PC-9 (cell line): ENCODE results near the gene CCNDBP1. TPM values are rescaled to one million over a fixed set of nuclear protein-coding genes. Genes with fewer than 3 reads are reported as not detected.
"Not testable (repeated sequence)": the region's sequence is repeated elsewhere in the genome, so short reads cannot be mapped to it uniquely, and the experiment has no call there.

Experiments used
- BruUV-seq: library from RNA; stranded (reverse); fragments of 400-500 nt; replicated peaks from 2 replicates; lab custom pipeline; 2021; lab: Mats Ljungman, UMichigan
- CTCF ChIA-PET: fragments of 300-600 bp; sonication (Branson Sonifier 250); formaldehyde crosslinking; loops from one replicate; lab custom pipeline; 2022; ENCODE audit warnings: antibody characterized with exemption; lab: Charles Lee
- POLR2A ChIA-PET: fragments of 300-600 bp; sonication (Branson Sonifier 250); formaldehyde crosslinking; loops from one replicate; lab custom pipeline; 2022; ENCODE audit warnings: antibody characterized with exemption; ENCODE audit not compliant: unreplicated experiment; lab: Charles Lee
- DNase-seq, 2 experiments: peaks; one replicate each; pipeline versions ENCODE4 v3.0.0 to v3.0.0-alpha.2; 2015 to 2022; ENCODE audit warnings: mixed read lengths in 1 of 2
- H2AFZ ChIP-seq: fragments of 200-600 bp; sonication (generic); 2 replicates; pipeline ENCODE4 v1.8.1; 2017; ENCODE audit warnings: antibody characterized with exemption
- H3F3A ChIP-seq: fragments of 200-600 bp; sonication (generic); 2 replicates; pipeline ENCODE4 v1.8.1; 2017; ENCODE audit warnings: antibody characterized with exemption, mild to moderate bottlenecking, low read depth; ENCODE audit not compliant: insufficient read depth
- H3K27ac ChIP-seq: fragments of 200-600 bp; sonication (generic); 2 replicates; pipeline ENCODE4 v1.6.1; 2016; ENCODE audit warnings: mixed run types
- H3K27me3 ChIP-seq: fragments of 200-600 bp; sonication (generic); 2 replicates; pipeline ENCODE4 v1.6.1; 2016; ENCODE audit warnings: low read depth, mixed run types; ENCODE audit not compliant: insufficient read depth
- H3K36me3 ChIP-seq: fragments of 200-600 bp; sonication (generic); 2 replicates; pipeline ENCODE4 v1.6.1; 2016; ENCODE audit warnings: low read depth, mixed run types
- H3K4me1 ChIP-seq: fragments of 200-600 bp; sonication (generic); replicated peaks from 2 replicates; pipeline ENCODE4 v1.6.1; 2016; ENCODE audit warnings: mixed run types; ENCODE audit not compliant: insufficient read depth
- H3K4me2 ChIP-seq: fragments of 200-600 bp; sonication (generic); 2 replicates; pipeline ENCODE4 v1.6.1; 2017; ENCODE audit warnings: mixed run types
- H3K4me3 ChIP-seq: fragments of 200-600 bp; sonication (generic); 2 replicates; pipeline ENCODE4 v1.6.1; 2016; ENCODE audit warnings: mixed run types
- H3K79me2 ChIP-seq: fragments of 200-600 bp; sonication (generic); 2 replicates; pipeline ENCODE4 v1.6.1; 2017; ENCODE audit warnings: low read depth, mixed run types
- H3K9me2 ChIP-seq: fragments of 200-600 bp; sonication (generic); 2 replicates; pipeline ENCODE4 v1.8.1; 2017; ENCODE audit warnings: mild to moderate bottlenecking; ENCODE audit not compliant: insufficient read depth
- H3K9me3 ChIP-seq: fragments of 200-600 bp; sonication (generic); 2 replicates; pipeline ENCODE4 v1.8.1; 2016; ENCODE audit warnings: low read depth; ENCODE audit not compliant: insufficient read depth
- H4K20me1 ChIP-seq: fragments of 200-600 bp; sonication (generic); 2 replicates; pipeline ENCODE4 v1.8.1; 2017; ENCODE audit not compliant: insufficient read depth
- EZH2 ChIP-seq: fragments of 200-600 bp; sonication (generic); IDR thresholded peaks from 2 replicates; pipeline ENCODE4 v1.8.0; 2017; ENCODE audit warnings: antibody characterized with exemption, low read depth
- intact Hi-C: fragments of 100-400 bp; cut with micrococcal nuclease; formaldehyde crosslinking; loops from one replicate; pipeline ENCODE4 v1.10.0; 2022; ENCODE audit not compliant: unreplicated experiment
- total RNA-seq: library from RNA; stranded (reverse); gene quantifications from 2 replicates; pipeline ENCODE4 v1.2.3, GENCODE V29; 2021
- TF ChIP-seq, protein P1 (sequence below): fragments of 200-600 bp; sonication (generic); conservative IDR thresholded peaks from 2 replicates; pipeline ENCODE4 v1.6.1; 2017; ENCODE audit warnings: mixed run types, antibody characterized with exemption, mild to moderate bottlenecking, moderate library complexity

CCNDBP1 gene
- total RNA-seq, 1 experiment from 2014 or later, result 44.0 TPM

DNA sequence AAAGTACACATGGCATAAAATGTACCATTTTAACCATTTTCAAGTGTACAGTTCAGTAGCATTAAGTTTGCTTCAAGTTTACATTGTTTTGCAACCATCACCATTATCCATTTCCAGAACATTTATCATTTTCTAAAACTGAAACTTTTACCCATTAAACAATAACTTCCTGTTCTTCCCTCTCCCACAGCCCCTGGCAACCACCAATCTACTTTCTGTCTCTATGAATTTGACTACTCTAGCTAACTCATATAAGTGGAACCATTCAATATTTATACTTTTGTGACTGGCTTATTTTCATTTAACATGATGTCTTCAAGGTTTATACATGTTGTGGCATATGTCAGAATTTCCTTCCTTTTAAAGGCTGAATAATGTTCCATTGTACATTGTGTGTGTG lies 31.9 kb upstream of the CCNDBP1 start:
- POLR2A ChIA-PET, result no interaction called here

DNA sequence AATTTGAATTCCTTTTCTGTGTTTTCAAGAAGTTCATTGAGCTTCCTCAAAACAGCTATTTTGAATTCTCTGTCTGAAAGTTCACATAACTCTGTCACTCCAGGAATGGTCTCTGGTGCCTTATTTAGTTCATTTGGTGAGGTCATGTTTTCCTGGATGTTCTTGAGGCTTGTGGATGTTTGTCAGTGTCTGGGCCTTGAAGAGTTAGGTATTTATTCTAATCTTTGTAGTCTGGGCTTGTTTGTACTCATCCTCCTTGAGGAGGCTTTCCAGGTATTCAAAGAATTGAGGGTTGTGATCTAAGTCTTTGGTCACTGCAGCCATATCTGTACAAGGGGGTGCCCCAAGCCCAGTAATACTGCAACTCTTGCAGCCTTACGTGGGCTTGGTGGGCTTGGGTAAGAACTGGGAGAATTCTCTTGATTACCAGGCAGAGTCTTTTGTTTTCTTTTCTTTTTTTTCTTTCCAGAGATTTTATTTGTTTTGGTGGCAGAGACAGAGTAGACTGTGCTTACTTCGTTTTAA lies 19.3 kb upstream of the CCNDBP1 start:
- Histone ChIP-seq H2AFZ (no peak overlapping the region), H3F3A (peaks cover 3% of the 10 kb centered on the region; the same call in 1 of the 2 replicates), H3K4me3 (no peak overlapping the region), H3K4me1 (peaks cover 16% of the 10 kb centered on the region; the same call in 1 of the 2 replicates), H3K79me2 (no peaks in the 10 kb centered on the region), H3K9me3 (no peaks in the 10 kb centered on the region), H3K4me2 (no peak overlapping the region), H4K20me1 (no peaks in the 10 kb centered on the region), H3K36me3 (no peaks in the 10 kb centered on the region), H3K9me2 (no peaks in the 10 kb centered on the region), H3K27me3 (no peaks in the 10 kb centered on the region), H3K27ac (no peak overlapping the region)
- BruUV-seq, result no TSS peak
- CTCF ChIA-PET, result no interaction called here
- no peak for DNase-seq
- intact Hi-C loops, result no loop called here
- no peak for TF ChIP-seq EZH2
- TF ChIP-seq, protein P1, sequence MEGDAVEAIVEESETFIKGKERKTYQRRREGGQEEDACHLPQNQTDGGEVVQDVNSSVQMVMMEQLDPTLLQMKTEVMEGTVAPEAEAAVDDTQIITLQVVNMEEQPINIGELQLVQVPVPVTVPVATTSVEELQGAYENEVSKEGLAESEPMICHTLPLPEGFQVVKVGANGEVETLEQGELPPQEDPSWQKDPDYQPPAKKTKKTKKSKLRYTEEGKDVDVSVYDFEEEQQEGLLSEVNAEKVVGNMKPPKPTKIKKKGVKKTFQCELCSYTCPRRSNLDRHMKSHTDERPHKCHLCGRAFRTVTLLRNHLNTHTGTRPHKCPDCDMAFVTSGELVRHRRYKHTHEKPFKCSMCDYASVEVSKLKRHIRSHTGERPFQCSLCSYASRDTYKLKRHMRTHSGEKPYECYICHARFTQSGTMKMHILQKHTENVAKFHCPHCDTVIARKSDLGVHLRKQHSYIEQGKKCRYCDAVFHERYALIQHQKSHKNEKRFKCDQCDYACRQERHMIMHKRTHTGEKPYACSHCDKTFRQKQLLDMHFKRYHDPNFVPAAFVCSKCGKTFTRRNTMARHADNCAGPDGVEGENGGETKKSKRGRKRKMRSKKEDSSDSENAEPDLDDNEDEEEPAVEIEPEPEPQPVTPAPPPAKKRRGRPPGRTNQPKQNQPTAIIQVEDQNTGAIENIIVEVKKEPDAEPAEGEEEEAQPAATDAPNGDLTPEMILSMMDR, result no peak
- POLR2A ChIA-PET, result no interaction called here

More for the DNA sequence above, 31.9 kb upstream of the CCNDBP1 start:
- Histone ChIP-seq H3K4me1 (peaks cover 4% of the 10 kb centered on the region; the same call in 1 of the 2 replicates), H3K9me3 (no peaks in the 10 kb centered on the region), H3K27me3 (no peaks in the 10 kb centered on the region), H3K9me2 (no peaks in the 10 kb centered on the region), H3F3A (peaks cover 10% of the 10 kb centered on the region; the same call in 1 of the 2 replicates), H4K20me1 (no peaks in the 10 kb centered on the region), H3K36me3 (peaks cover 7% of the 10 kb centered on the region; the same call in 1 of the 2 replicates), H3K79me2 (no peaks in the 10 kb centered on the region), H3K27ac (no peak overlapping the region), H3K4me3 (no peak overlapping the region), H2AFZ (no peak overlapping the region), H3K4me2 (no peak overlapping the region)
- intact Hi-C loops, result no loop called here
- no peak for DNase-seq
- CTCF ChIA-PET, result no interaction called here
- TF ChIP-seq EZH2, result no peak
- TF ChIP-seq, protein P1, result no peak
- no TSS peak for BruUV-seq

DNA sequence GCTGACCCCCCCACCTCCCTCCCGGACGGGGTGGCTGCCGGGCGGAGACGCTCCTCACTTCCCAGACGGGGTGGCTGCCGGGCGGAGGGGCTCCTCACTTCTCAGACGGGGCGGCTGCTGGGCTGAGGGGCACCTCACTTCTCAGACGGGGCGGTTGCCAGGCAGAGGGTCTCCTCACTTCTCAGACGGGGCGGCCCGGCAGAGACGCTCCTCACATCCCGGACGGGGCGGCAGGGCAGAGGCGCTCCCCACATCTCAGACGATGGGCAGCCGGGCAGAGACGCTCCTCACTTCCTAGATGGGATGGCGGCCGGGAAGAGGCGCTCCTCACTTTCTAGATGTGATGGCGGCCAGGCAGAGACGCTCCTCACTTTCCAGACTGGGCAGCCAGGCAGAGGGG lies 17.9 kb upstream of the CCNDBP1 start:
- H3K27me3 ChIP-seq, H3K27ac ChIP-seq, intact Hi-C loops, H3K9me3 ChIP-seq, H2AFZ ChIP-seq, H3K4me3 ChIP-seq, POLR2A ChIA-PET, BruUV-seq, H4K20me1 ChIP-seq, H3K4me2 ChIP-seq, H3F3A ChIP-seq, H3K79me2 ChIP-seq, DNase-seq, H3K9me2 ChIP-seq, CTCF ChIA-PET, H3K36me3 ChIP-seq: not testable (repeated sequence)
- peaks cover 16% of the 10 kb centered on the region; the same call in 1 of the 2 replicates for H3K4me1 ChIP-seq
